H7 (cell line): ENCODE measurements around the gene CYP2J2. TPM values are rescaled to one million over a fixed set of nuclear protein-coding genes. Genes with fewer than 3 reads are reported as not detected.

Experiments
- DNase-seq: peaks from one replicate; pipeline ENCODE4 v3.0.0; 2012
- H3K27me3 ChIP-seq: 2 replicates; pipeline ENCODE4 v1.6.0; 2011; ENCODE audit warnings: mild to moderate bottlenecking, low read length; ENCODE audit not compliant: control insufficient read depth, insufficient read depth
- H3K36me3 ChIP-seq: replicated peaks from 2 replicates; pipeline ENCODE4 v1.5.1; 2011; ENCODE audit warnings: low read length; ENCODE audit not compliant: control insufficient read depth, insufficient read depth
- H3K4me3 ChIP-seq: 2 replicates; pipeline ENCODE4 v1.5.1; 2011; ENCODE audit warnings: low read depth, mild to moderate bottlenecking, control low read depth, low read length, moderate library complexity; ENCODE audit not compliant: insufficient read depth
- total RNA-seq: library from RNA; depleted of rRNA; stranded (reverse); fragments of >200 nt; shearing (Covaris generic); gene quantifications from 2 replicates; pipeline ENCODE4 v1.2.3, GENCODE V29; 2014

Gene CYP2J2
- total RNA-seq, 1 experiment from 2014 or later = 0.52 TPM

DNA sequence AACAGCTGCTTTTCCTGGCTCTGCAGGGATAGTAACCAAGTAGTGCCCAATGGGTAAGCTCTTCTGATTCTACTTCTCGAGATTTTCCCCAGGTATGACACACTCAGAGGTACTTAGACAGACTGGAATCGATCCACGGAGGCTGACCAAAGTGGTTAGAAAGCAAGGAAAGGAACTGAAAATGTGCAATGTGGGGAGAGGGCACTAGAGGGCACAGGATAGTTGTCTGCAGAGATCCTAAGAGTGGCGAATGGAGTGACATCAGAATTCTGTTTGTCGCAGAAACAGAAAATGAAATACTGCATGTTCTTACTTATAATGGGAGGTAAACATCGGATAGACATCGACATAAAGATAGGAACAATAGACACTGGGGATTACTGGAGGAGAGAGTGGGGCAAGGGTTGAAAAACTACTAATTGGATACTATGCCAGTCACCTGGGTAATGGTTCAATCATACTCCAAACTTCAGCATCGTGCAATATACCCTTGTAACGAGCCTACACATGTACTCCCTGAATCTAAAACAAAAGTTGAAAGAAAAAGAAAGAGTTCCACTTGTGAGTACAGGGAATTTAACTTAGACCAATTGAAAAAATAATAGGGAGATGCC is 23.3 kb downstream of the CYP2J2 start:
- DNase-seq = peak; percentile 48
- H3K27me3 ChIP-seq = no peaks in the 10 kb centered on the region
- H3K4me3 ChIP-seq = no peak overlapping the region
- no peaks in the 10 kb centered on the region for H3K36me3 ChIP-seq

DNA sequence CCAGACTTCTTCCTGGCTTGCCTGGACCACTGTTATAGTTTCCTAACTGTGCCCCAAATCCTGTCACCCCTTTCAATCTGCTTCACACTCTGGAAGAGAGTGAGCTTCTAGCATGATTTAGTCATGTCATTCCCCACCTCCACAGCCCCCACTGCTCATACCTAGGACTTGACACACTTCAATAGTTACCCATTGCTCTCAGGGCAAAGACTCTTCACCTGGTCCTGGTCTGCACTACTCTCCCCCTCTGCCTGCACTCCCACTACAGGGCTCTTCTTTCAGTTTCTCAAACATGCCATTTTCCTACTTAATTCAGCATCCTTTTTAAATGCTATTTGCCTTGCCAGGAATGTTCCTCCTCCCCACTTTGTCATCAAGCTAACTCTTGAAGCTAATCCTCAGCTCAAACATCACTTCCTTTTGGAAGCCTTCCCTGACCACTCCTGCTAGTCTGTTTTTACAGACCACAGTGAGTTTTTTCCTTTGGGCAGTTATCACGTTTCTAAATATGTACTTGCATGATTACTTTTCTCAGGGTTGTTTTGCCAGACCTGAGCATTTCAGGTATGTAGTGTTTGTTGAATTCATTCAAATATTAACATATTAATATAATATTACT is 24.7 kb downstream of the CYP2J2 start:
- DNase-seq = no peak
- no peaks in the 10 kb centered on the region for H3K27me3 ChIP-seq
- H3K36me3 ChIP-seq = no peaks in the 10 kb centered on the region
- no peak overlapping the region for H3K4me3 ChIP-seq

DNA sequence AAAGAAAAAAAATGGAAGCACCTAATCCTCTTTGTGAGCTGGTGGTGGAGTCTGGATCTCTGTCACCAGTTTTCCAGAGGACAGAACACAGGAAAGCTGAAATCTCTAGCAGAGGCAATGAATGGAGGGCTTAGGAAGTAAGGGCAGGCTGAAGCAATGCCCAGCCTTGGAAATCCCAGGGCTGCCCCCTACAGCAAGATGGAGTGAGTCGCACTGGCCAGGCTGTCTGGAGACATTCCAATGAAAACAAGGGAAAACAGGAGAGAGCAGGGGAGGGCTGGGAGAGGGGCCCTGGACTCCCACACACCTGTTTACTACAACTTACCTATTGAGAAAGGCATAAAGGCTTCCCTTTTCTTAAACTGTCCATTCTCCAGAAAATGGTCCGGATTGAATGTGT is 25.9 kb downstream of the CYP2J2 start:
- peak; percentile 34 for DNase-seq
- H3K4me3 ChIP-seq = no peak overlapping the region
- no peaks in the 10 kb centered on the region for H3K36me3 ChIP-seq
- H3K27me3 ChIP-seq = no peaks in the 10 kb centered on the region

DNA sequence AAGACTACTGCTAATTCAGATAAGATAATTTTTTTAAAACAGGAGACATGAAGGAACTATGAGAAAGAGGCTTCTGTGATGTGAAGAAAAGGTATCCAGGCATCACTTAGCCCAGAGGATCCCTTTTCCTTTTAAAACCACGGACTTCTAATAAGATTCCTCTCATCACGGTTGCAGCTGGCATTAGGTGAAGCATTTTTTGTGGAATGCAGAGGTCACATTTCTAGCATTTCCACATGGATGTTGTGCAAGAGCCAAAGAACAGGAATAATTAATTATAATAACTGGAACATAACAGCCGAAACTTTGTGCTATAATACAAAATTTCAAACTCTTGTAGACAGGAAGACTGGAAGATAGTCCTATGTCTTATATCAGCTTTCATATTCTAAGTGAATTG is 27.6 kb downstream of the CYP2J2 start:
- no peaks in the 10 kb centered on the region for H3K36me3 ChIP-seq
- no peak overlapping the region for H3K4me3 ChIP-seq
- H3K27me3 ChIP-seq = no peaks in the 10 kb centered on the region
- no peak for DNase-seq

DNA sequence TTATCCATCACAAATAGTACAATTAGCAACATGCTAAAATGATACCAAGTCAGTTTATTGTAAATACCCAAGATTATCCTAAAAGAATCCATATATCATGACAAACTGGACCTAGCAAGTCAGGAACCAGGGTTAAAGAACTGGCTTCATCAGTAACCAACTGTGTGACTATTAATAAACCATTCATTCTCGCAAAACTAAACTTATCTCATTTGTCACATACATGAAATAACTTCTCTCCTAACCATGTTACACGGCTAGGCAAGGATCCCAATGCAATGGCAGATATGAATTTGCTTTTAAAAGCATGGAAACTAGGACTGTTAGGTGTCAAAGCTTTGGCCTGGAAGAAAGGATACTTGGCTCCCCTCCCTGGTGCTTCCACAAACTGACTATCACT is 29.4 kb downstream of the CYP2J2 start:
- no peak for DNase-seq
- H3K27me3 ChIP-seq = no peaks in the 10 kb centered on the region

DNA sequence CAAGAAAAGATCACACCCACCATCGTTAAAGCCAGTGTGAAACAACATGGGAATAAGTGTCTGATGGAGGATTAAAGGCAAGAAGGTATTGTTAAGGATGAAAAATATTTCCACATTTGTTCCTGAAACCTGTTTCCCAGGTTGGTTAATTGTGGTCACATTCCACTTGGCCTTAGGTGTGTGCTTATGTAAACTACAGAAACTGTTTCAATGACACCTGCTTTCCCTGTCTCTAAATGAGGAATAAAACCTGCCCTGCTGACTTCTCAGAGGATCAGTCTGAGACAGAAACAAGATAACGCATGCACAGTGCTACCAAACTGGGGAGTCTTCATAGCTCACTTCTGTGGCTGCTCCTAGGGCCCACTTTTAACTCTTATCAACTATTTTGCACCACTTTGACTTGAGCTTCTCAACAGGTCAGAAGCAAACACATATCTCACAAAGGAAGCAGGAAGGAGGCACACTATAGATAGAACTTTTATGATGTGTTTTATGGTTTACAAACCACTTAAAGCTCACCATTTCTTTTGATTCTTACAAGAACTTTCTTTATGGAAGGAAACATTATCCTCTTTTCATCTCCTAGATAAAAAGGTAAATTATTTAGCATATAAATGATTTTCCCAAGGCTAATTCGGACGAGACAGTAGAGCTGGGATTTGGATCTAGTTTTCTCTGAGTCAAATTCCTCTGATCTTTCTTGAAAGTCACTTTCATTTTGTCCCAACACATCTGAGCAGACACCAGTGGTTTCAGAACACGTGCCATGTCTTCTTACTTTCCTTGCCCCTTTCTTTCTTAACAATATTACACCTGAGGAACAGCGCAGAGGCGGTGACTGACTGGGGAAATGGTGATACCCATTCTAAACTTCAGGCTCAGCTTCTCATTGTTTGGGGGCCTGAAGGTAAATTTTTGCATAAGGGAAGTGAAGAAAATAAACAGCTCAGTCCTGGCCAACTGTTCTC is 33.4 kb downstream of the CYP2J2 start:
- no peaks in the 10 kb centered on the region for H3K36me3 ChIP-seq
- DNase-seq = no peak

More for the DNA sequence above, 29.4 kb downstream of the CYP2J2 start:
- Histone ChIP-seq H3K4me3 (no peak overlapping the region), H3K36me3 (no peaks in the 10 kb centered on the region)

DNA sequence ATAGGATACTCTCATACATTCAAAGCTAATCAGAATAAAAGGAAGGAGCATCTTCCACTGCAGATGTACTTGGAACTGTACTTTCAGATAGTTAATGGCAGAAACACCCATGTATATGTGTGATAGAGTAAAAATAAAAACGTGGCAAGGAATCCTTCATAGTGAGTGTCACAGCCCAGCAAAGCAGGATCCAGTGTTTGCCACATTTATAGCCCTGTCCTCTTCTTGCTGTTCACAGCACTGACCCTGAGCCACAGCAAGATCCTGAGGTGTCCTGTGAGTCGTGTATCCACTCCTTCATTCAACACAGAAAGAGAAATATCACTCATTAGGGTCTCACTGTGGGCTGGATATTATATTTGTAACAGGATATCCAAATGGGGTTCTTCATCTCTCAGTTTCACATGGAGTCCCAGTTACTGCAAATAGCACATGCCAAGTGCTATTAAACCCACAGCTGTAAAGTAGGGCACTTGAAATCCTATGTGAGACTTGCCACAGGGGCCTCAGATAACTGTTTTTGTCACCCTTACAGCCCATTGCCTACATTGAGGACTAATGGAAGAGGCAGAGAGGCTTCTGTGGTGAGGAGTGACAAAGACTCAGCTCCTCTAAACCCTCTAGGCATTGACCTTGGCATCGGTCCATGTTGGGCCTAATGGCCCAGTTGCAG is 41.3 kb downstream of the CYP2J2 start:
- no peak overlapping the region for H3K4me3 ChIP-seq
- DNase-seq = no peak
- H3K27me3 ChIP-seq = no peaks in the 10 kb centered on the region
- no peaks in the 10 kb centered on the region for H3K36me3 ChIP-seq

More for the DNA sequence above, 33.4 kb downstream of the CYP2J2 start:
- Histone ChIP-seq H3K4me3 (no peak overlapping the region), H3K27me3 (no peaks in the 10 kb centered on the region)

DNA sequence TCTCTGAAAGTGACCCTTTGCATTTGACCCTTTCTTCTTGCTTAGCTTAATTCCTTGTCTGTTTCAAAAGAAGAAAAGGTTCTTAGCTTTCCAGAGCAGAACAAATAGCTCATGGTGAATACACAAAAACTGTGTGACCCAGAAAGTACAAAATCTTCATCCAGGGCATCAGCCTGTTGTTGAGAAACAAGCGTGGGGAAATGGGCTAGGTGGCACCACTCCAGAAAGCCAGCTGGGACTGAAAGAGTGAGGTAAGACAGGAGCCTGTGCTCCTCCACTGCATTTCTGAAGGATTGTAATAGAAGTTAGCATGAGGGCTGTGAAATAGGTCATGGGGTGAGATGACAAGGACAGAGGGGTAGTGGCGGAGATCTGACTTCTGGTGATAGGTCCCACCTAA is 45.8 kb downstream of the CYP2J2 start:
- H3K36me3 ChIP-seq = no peaks in the 10 kb centered on the region
- H3K4me3 ChIP-seq = no peak overlapping the region
- DNase-seq = no peak
- no peaks in the 10 kb centered on the region for H3K27me3 ChIP-seq

DNA sequence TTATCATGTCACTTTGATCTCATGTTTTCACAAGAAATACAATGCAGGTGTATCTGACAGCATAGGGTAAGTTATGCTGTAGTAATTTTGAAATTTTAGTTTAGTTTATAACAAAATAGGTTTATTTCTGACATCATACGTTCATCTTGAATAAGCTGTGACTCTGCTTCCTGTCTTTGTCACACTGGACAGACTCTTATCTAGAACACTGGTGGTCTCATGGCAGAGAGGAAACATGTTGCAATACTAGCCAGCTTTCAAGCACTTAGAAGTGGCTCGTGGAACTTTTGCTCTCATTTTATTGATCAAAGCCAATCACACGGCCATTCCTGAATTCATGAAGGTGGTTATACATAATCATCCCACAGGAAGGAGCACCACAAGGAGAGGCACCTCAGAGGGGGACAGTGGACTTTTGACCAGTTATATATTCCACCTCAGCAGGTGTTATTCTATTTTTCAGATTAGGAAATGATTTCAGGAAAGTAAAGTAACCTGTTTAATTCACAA is 46.5 kb downstream of the CYP2J2 start:
- no peak for DNase-seq
- no peaks in the 10 kb centered on the region for H3K27me3 ChIP-seq
- H3K4me3 ChIP-seq = no peak overlapping the region
- no peaks in the 10 kb centered on the region for H3K36me3 ChIP-seq

DNA sequence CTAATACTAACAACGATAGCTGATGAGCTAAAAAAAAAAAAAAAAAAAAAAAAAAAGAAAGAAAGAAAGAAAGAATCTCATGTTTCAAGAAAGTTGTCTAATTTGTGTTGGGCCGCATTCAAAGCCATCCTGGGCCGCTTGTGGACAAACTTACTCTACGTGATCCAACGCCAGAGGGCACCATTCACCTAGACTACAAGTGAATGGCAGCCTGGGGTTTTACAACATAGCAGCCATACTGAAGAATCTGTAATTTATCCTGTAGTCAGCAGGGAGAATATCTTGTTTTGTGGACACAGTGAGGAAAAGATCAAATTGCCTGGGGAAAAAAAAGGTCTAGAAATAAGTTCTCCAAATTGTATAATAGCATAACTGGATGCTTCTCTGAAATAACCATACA is 47.0 kb downstream of the CYP2J2 start:
- H3K36me3 ChIP-seq = no peaks in the 10 kb centered on the region
- no peak overlapping the region for H3K4me3 ChIP-seq
- H3K27me3 ChIP-seq = no peaks in the 10 kb centered on the region
- DNase-seq = peak; percentile 26

DNA sequence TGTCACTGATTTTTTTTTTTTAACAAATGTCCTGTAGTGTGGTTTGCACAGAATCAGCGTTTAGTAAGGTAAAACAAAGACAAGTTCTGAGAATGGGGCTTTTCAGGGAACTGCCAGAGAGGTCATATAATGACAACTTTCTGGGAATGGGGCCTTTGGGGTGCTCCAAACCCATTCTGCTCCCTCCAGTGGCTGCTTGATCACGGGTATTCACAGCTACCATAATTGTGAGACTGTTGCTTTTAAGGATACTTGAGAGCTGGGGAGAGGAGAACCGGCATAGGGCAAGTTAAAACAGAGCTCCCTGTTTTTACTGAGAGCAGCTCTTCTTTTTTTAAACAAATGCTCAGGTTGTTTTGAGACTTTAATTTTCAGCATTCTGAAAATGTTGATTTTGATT is 48.2 kb downstream of the CYP2J2 start:
- Histone ChIP-seq H3K4me3 (no peak overlapping the region), H3K36me3 (no peaks in the 10 kb centered on the region), H3K27me3 (no peaks in the 10 kb centered on the region)
- DNase-seq = peak; percentile 4

DNA sequence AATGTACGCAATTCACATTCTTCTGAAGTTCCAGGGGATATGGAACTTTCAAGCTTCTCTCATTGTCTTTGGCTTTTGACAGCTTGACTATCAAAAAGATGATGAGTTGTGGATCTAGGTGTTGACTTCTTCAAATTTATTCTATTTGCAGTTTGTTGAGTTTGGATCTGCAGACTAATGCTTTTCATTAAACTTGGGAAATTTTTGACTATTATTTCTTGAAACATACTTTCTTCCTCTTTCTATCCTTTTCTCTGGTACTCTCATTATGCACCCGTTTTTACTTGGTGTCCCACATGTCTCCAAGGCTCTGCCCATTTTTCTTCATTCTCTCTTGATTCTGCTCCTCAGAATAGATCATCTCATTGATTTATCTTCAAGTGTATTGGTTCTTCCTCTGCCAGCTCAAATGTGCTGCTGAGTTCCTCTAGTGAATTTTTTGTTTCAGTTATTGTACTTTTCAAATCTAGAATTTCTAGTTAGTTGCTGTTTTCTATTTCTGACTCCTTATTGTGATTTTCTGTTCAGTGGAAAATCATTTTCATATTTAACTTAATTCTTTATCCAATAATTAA is 49.4 kb downstream of the CYP2J2 start:
- H3K27me3 ChIP-seq = no peaks in the 10 kb centered on the region
- no peak overlapping the region for H3K4me3 ChIP-seq
- H3K36me3 ChIP-seq = no peaks in the 10 kb centered on the region; the same call in none of the 2 replicates
- DNase-seq = no peak

DNA sequence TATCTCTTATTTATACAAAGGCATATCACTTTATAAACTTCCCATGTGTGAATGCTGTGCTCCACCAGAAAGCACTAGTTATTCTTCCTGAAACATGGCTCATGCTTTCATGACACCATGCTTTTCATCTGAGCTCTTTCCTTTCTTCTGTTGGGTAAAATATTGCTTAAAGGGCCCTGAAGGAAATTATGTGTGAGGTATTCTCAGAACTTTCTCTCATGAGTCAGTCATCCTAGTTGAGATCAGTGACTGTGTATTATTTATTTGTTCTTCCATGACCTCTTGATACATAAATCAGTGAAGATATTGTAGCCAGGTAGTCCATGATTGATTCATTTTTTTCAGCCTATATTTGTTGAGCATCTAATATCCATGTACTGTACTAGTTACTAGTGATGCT is 54.8 kb downstream of the CYP2J2 start:
- Histone ChIP-seq H3K27me3 (no peaks in the 10 kb centered on the region), H3K36me3 (no peaks in the 10 kb centered on the region; the same call in none of the 2 replicates), H3K4me3 (no peak overlapping the region)
- no peak for DNase-seq

DNA sequence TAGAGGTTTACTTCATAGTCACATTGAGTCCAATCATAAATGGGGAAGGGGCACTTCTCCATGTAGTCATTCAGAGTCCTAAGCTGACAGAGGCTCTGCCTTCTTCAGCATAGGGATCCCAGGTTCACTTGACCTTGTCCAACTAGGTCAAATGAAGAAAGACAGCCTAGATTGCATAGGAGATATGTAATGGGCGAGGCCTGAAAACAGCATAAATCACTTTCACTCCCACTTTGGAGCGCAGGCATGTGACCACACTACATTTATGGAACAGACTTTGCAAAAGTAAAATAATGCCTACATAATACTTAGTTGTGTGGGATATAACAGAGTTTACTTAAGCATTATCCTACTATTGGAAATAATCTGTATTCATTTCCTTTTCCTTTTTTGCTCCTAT is 60.1 kb downstream of the CYP2J2 start:
- Histone ChIP-seq H3K36me3 (peaks cover 6% of the 10 kb centered on the region), H3K4me3 (no peak overlapping the region), H3K27me3 (no peaks in the 10 kb centered on the region)
- no peak for DNase-seq
